Mononuclear cell (primary cell): ENCODE results near the gene CAPZA1. TPM values are rescaled to one million over a fixed set of nuclear protein-coding genes. Genes with fewer than 3 reads are reported as not detected.
A peak's percentile ranks its signal among the peaks of the same experiment; 100 is the strongest.

Experiments used
- H3K27me3 ChIP-seq: 2 replicates; pipeline ENCODE4 v1.6.0; 2011; ENCODE audit warnings: low read length, control low read depth; ENCODE audit not compliant: insufficient read depth
- H3K4me1 ChIP-seq: 2 replicates; pipeline ENCODE4 v1.5.1; 2011; ENCODE audit warnings: mild to moderate bottlenecking, low read length, control low read depth; ENCODE audit not compliant: insufficient read depth
- H3K4me3 ChIP-seq: 2 replicates; pipeline ENCODE4 v1.5.1; 2011; ENCODE audit warnings: mild to moderate bottlenecking, low read length, moderate library complexity
- H3K9me3 ChIP-seq: 2 replicates; pipeline ENCODE4 v1.5.1; 2011; ENCODE audit warnings: low read depth, mild to moderate bottlenecking, control low read depth, low read length
- total RNA-seq: library from RNA; depleted of rRNA; stranded (reverse); fragments of >200 nt; gene quantifications from one replicate; pipeline ENCODE4 v1.2.3, GENCODE V29; 2012

Gene CAPZA1
- total RNA-seq, 1 donor = 248 TPM

DNA sequence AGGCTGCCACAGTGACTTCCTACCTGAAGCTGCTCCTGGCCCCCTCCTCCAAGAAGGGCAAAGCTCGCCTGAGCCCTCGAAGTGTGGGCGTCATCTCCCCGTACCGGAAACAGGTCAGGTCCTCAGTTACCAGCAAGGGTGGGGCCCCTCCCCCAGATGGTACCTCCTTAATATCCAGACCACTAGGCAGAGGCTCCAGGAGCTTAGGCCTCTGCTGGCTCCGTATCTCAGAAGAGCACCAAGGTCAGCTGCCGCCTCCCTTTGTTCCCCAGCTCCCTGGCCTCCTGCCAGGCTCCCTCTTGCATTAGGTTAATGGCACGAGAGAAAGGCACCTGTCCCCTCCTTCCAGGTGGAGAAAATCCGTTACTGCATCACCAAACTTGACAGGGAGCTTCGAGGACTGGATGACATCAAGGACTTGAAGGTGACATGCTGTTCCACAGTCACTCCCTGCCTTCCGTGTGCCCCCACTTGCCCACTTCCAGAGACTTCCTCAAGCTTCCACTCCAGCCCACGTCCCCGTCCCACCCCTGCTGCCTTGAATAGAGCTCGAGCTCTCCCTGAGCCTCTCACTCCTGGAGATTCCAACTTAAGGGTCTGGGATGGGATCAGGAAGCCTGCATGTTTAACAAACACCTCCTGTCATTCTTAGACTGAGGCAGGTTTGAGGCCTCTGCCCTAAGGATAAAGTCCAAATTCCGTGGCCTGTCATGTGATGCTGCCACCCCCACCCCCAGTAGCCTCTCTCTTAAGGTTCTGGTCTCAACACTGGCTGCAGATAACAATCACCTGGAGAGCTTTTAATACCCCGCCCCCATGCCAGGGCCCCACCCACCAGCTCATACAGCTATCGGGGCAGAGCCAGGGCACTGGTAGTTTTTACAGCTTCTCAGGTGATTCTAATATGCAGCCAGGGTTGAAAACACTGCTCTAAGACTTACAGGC is 79.0 kb downstream of the CAPZA1 start:
- peaks cover 38% of the 10 kb centered on the region for H3K4me1 ChIP-seq
- no peaks in the 10 kb centered on the region for H3K27me3 ChIP-seq
- H3K9me3 ChIP-seq = no peaks in the 10 kb centered on the region
- no peak overlapping the region for H3K4me3 ChIP-seq

DNA sequence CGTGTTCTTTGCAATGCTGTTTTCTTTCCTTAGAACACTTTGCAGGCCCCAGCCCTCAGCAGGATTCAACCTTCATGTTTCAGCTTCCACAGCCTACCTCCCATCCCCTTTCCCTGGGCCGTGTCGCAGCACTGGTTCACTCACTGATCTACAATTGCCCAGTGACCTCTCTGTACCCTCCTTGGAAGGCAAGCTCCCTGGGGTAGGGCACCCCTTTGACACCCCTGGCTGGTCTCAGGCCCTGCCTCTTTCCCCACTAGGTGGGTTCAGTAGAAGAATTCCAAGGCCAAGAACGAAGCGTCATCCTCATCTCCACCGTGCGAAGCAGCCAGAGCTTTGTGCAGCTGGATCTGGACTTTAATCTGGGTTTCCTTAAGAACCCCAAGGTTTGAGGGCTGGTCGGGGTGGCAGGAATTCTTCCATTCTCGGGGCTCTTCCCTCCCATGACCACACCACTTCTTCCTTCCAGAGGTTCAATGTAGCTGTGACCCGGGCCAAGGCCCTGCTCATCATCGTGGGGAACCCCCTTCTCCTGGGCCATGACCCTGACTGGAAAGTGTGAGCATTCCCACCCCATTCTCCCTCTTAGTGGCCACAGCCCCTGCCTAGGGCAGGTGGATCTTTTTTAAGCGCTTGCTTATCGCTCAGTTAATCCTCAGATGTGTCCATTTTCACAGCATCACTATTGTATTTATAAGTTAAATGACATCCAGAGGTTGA is 80.0 kb downstream of the CAPZA1 start:
- Histone ChIP-seq H3K9me3 (no peaks in the 10 kb centered on the region), H3K4me3 (no peak overlapping the region), H3K27me3 (no peaks in the 10 kb centered on the region), H3K4me1 (peaks cover 48% of the 10 kb centered on the region)

DNA sequence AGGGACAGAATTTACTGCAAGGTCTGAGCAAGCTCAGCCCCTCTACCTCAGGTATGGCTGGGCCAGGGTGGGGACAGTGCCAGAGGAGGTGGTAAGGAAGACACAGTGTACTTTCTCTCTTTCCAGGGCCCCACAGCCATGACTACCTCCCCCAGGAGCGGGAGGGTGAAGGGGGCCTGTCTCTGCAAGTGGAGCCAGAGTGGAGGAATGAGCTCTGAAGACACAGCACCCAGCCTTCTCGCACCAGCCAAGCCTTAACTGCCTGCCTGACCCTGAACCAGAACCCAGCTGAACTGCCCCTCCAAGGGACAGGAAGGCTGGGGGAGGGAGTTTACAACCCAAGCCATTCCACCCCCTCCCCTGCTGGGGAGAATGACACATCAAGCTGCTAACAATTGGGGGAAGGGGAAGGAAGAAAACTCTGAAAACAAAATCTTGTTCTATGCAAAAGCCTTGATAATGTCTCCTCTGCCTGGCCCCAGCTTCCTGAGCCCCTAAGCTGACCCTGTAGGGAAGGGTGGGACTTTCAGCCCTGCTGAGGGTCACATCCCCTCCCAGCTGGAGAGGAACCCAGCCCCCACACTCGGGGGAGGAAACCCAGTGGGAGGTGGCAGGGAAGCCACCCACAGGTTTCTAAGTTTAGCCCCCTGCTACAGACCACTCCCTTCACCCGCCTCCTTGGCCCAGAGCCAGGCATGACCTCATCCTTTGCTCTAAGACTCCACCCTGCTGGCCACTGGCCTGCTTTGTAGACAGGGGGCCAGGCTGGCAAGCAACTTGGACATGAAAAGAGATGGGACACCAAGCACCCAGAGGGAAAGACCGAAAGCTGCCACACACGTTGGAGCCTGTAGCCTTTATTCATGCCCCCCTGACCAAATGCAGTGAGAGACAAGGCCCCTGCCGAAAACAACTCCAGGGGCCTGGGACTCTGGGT is 80.9 kb downstream of the CAPZA1 start:
- Histone ChIP-seq H3K4me3 (no peak overlapping the region), H3K9me3 (no peaks in the 10 kb centered on the region), H3K27me3 (no peaks in the 10 kb centered on the region), H3K4me1 (peaks cover 58% of the 10 kb centered on the region)

GRCh38 chr1:112701227-112702066 is 81.8 kb downstream of the CAPZA1 start:
- Histone ChIP-seq H3K4me1 (peaks cover 66% of the 10 kb centered on the region), H3K4me3 (no peak overlapping the region)

GRCh38 chr1:112702067-112702395 is 82.4 kb downstream of the CAPZA1 start:
- H3K27me3 ChIP-seq = no peaks in the 10 kb centered on the region
- no peaks in the 10 kb centered on the region for H3K9me3 ChIP-seq
- H3K4me1 ChIP-seq = peaks cover 69% of the 10 kb centered on the region
- H3K4me3 ChIP-seq = no peak overlapping the region

More at GRCh38 chr1:112701227-112702066, 81.8 kb downstream of the CAPZA1 start:
- H3K27me3 ChIP-seq = no peaks in the 10 kb centered on the region
- no peaks in the 10 kb centered on the region for H3K9me3 ChIP-seq

GRCh38 chr1:112702420-112703261 is 83.0 kb downstream of the CAPZA1 start:
- peaks cover 73% of the 10 kb centered on the region for H3K4me1 ChIP-seq

GRCh38 chr1:112703706-112704105 is 84.1 kb downstream of the CAPZA1 start:
- Histone ChIP-seq H3K4me3 (no peak overlapping the region), H3K27me3 (no peaks in the 10 kb centered on the region), H3K9me3 (no peaks in the 10 kb centered on the region), H3K4me1 (peaks cover 73% of the 10 kb centered on the region)

More at GRCh38 chr1:112702420-112703261, 83.0 kb downstream of the CAPZA1 start:
- Histone ChIP-seq H3K9me3 (no peaks in the 10 kb centered on the region), H3K27me3 (no peaks in the 10 kb centered on the region), H3K4me3 (no peak overlapping the region)

DNA sequence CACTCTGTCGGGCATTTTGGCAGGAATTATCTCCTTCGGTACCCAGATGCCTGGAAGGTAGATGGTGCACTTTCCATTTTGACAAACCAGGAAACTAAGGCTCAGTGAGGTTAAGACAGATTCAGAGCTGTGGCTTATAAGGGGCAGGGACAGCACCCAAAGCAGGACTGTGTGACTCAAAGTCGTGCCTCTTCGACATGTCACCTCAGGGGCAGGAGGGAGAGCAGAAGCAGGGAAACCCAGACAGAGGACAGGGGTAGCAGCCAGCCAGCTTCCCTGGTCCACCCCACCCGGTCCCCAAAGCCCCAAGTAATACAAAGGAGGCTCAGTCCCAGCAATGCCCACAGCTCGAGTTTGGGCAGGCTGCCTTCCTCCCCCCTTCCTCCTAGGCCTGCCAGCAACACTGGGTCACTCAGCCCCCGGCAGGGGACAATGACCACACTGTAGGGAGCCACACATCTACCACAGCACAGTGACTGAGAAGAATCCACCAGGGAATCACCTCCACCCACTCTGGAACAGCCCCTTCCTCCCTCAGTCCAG is 84.8 kb downstream of the CAPZA1 start:
- no peaks in the 10 kb centered on the region for H3K9me3 ChIP-seq
- no peak overlapping the region for H3K4me3 ChIP-seq
- H3K27me3 ChIP-seq = no peaks in the 10 kb centered on the region
- peaks cover 71% of the 10 kb centered on the region for H3K4me1 ChIP-seq

DNA sequence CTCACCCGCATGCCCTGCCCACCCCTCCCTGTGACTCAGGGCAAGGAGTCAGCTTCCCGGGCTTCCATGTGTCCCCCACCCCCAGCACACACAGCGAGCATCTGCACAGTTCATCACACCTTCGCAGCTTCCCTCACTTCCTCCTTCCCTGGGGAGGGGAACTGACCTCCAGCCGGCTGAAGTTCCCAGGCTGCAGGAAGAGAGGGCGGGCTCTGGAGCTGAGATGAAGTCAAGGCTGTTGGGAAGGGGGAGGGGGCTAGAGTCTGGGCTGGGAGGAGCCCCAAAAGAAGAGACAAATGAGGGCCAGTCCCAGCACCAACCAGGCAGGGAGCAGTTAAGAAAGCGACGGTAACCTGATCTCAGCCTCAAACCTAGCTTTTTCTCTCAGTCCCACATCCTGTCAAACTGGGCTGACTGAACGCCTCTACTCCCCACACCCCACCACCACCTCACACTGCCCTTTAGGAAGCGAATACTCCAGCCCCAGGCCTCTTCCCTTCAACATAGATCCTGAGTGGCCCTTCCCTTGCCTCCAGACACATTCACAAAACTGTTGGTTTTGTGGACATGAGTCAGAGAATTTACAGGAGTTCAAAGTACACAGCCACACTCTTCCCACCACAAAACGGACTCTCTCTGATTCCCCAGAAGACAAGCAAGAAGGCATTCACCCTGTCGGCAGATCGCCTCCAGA is 85.4 kb downstream of the CAPZA1 start:
- Histone ChIP-seq H3K4me1 (peaks cover 65% of the 10 kb centered on the region), H3K27me3 (no peaks in the 10 kb centered on the region), H3K4me3 (no peak overlapping the region), H3K9me3 (no peaks in the 10 kb centered on the region)

DNA sequence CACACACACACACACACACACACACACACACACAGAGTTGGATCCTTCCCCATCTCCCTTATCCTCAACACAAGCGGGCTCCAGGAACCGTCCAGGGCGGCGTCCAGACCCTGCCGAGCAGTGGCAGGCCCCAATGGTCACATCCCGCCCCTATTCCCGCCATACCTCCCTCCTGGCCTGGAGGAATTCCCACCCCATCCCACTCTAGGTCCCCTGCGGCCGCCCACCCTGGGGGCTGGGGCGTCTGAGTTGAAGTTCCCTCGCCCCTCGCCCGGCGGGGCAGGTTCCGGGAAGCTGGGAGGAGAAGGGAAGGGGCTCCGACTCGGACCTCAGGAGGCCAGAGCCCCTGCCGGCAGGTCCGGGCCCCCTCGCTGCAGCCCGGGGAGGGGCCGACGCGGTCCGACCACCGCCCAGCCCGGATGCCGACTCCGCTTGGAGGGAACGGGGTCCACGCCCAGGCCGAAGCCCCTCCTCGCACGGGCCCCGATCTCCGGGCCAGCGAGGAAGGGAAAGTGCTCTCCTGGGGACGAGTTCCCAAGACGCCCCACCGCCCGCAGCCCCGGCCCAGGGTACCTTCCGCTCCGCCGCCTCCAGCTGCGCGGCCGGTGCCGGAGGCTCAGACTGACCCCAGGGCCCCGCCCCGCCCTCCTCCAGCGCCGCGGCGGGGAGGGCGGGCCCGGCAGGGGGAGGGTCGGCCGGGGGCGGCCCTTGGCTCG is 87.0 kb downstream of the CAPZA1 start, which contains the start of gene RHOC:
Gene RHOC (minus strand): TSS at position 623 of the 716 bp plus-strand sequence. CDS start 3,328 bp downstream, outside the sequence.
- Histone ChIP-seq H3K27me3 (no peaks in the 10 kb centered on the region), H3K4me1 (peaks cover 49% of the 10 kb centered on the region), H3K9me3 (no peaks in the 10 kb centered on the region), H3K4me3 (peak within 1 kb of the TSS; percentile 42)

DNA sequence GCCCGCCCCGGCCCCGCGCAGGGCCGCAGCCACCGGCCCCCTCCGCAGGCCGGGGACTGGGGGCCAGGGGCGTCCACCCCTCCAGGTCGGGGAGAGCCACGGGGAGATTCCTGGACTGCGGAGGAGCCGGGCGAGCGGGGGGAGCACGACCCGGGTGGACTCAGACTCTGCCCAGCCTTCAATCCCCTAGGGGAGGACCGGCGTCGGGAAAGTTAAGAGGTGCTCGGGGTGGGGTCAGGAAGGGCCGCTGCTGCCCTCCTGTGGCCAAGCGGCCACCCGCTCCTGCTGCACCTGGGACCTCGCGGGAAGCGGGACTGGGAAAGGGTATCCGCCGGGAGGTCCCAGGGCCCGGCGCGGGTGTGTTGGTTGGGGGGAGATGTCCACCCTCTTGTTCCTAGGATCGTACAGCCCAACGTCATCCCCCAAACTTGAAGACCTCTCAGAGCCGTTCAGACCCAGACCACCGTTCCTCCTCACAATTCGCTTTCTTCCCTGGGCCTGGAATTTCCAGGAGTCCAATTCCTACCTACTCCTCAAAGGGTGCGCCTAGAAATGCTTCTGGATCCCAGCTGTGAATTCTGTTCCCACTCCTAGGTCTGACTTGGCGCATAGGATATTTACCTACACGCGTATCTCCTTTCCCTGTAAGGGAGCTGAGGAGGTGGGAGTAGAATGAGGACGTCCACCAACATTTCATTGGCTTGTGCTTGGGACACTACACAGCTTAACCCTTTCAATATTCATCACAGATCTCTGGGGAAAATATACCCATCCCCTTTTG is 87.8 kb downstream of the CAPZA1 start:
- peak overlapping the region; percentile 42 for H3K4me3 ChIP-seq
- no peaks in the 10 kb centered on the region for H3K27me3 ChIP-seq
- H3K9me3 ChIP-seq = no peaks in the 10 kb centered on the region
- H3K4me1 ChIP-seq = peaks cover 42% of the 10 kb centered on the region
